WTC11 (cell line): ENCODE results near the gene SYNC.

ENCODE experiments used
- CTCF ChIP-seq: fragments of 200-600 bp; IDR thresholded peaks from 2 replicates; pipeline ENCODE4 v1.8.0; 2022; ENCODE audit warnings: antibody characterized with exemption
- ETV6 ChIP-seq: sonication (generic); formaldehyde crosslinking; IDR thresholded peaks from 2 replicates; pipeline ENCODE4 v1.8.1; 2022; ENCODE audit warnings: mild to moderate bottlenecking, missing genetic modification reagents
- IRF2 ChIP-seq: sonication (generic); formaldehyde crosslinking; IDR thresholded peaks from 2 replicates; pipeline ENCODE4 v1.8.0; 2022; ENCODE audit warnings: low read depth, missing genetic modification reagents, borderline replicate concordance
- SP1 ChIP-seq: sonication (generic); formaldehyde crosslinking; conservative IDR thresholded peaks from 2 replicates; pipeline ENCODE4 v1.8.1; 2022; ENCODE audit warnings: missing genetic modification reagents

GRCh38 chr1:32742199-32742947 is 39.8 kb upstream of the SYNC start:
- TF ChIP-seq IRF2 (CRISPR knock-in tag), result no peak
- TF ChIP-seq CTCF, result no peak
- TF ChIP-seq SP1 (CRISPR knock-in tag), result no peak
- no peak for TF ChIP-seq ETV6 (CRISPR knock-in tag)
